Panc1 (cell line): ENCODE data around the gene ZNF121. TPM values are rescaled to one million over a fixed set of nuclear protein-coding genes. Genes with fewer than 3 reads are reported as not detected.
A peak's percentile ranks its signal among the peaks of the same experiment; 100 is the strongest.

Experiments
- ATAC-seq: fragments of 200-7000 bp; cut with Tn5 transposase; 2 replicates; pipeline ENCODE4 v1.9.1; 2020; ENCODE audit warnings: mild to moderate bottlenecking, moderate library complexity
- BruUV-seq: library from RNA; stranded (reverse); fragments of 400-500 nt; replicated peaks from 2 replicates; lab custom pipeline; 2021; lab: Mats Ljungman, UMichigan
- CTCF ChIA-PET: fragments of 300-600 bp; sonication (Branson Sonifier 250); formaldehyde crosslinking; loops from one replicate; lab custom pipeline; 2022; ENCODE audit warnings: antibody characterized with exemption; lab: Charles Lee
- POLR2A ChIA-PET: fragments of 300-600 bp; sonication (Branson Sonifier 250); formaldehyde crosslinking; loops from one replicate; lab custom pipeline; 2022; ENCODE audit warnings: antibody characterized with exemption; lab: Charles Lee
- DNase-seq: peaks from one replicate; pipeline ENCODE4 v3.0.0-alpha.2; 2010; ENCODE audit warnings: low read depth, low spot score
- H3K27ac ChIP-seq: 2 replicates; pipeline ENCODE4 v1.5.1; 2011; ENCODE audit warnings: mild to moderate bottlenecking, low read length, inconsistent platforms
- H3K27me3 ChIP-seq: fragments of 200-500 bp; sonication (Bioruptor generic); 2 replicates; pipeline ENCODE4 v1.6.0; 2014; ENCODE audit warnings: low read length, inconsistent platforms; ENCODE audit not compliant: control insufficient read depth, insufficient read depth
- H3K36me3 ChIP-seq: fragments of 200-500 bp; sonication (Bioruptor generic); 2 replicates; pipeline ENCODE4 v1.5.1; 2014; ENCODE audit warnings: inconsistent platforms, mild to moderate bottlenecking, low read length, moderate library complexity; ENCODE audit not compliant: control insufficient read depth, insufficient read depth
- H3K4me1 ChIP-seq: 2 replicates; pipeline ENCODE4 v1.5.1; 2011; ENCODE audit warnings: inconsistent platforms, mild to moderate bottlenecking, low read length, moderate library complexity; ENCODE audit not compliant: control insufficient read depth, insufficient read depth
- H3K4me3 ChIP-seq, 2 experiments: 2 replicates each; pipeline ENCODE4 v1.5.1; 2011 to 2012; ENCODE audit warnings: low read depth in 2 of 2, low read length in 2 of 2, mild to moderate bottlenecking in 2 of 2, inconsistent platforms in 1 of 2, moderate library complexity in 1 of 2
- H3K9me3 ChIP-seq: fragments of 200-500 bp; sonication (Bioruptor generic); 2 replicates; pipeline ENCODE4 v1.5.1; 2014; ENCODE audit warnings: low read depth, mild to moderate bottlenecking, inconsistent platforms, low read length, moderate library complexity; ENCODE audit not compliant: control insufficient read depth, insufficient read depth
- CTCF ChIP-seq: fragments of 450-650 bp; IDR thresholded peaks from 2 replicates; pipeline ENCODE4 v1.5.1; 2017; ENCODE audit warnings: mild to moderate bottlenecking
- POLR2AphosphoS5 ChIP-seq: IDR thresholded peaks from 2 replicates; pipeline ENCODE4 v1.6.1; 2012; ENCODE audit warnings: mild to moderate bottlenecking, low read depth, low read length, moderate library complexity
- SIN3A ChIP-seq: IDR thresholded peaks from 2 replicates; pipeline ENCODE4 v1.6.1; 2012; ENCODE audit warnings: low read depth, mild to moderate bottlenecking, low read length, moderate library complexity, borderline replicate concordance; ENCODE audit not compliant: insufficient read depth
- TCF7L2 ChIP-seq: IDR thresholded peaks from 2 replicates; pipeline ENCODE4 v1.6.1; 2011; ENCODE audit warnings: mild to moderate bottlenecking, low read depth, low read length, inconsistent platforms
- in situ Hi-C: cut with HindIII; loops from 2 replicates; pipeline ENCODE4 v1.10.0; 2016; ENCODE audit warnings: low sequenced_read_pairs, low pct_unique_long_range_greater_than_20kb
- intact Hi-C: fragments of 100-400 bp; cut with micrococcal nuclease; formaldehyde crosslinking; loops from one replicate; pipeline ENCODE4 v1.10.0; 2022; ENCODE audit not compliant: unreplicated experiment
- total RNA-seq: library from RNA; stranded (reverse); gene quantifications from one replicate; pipeline ENCODE4 v1.2.1, GENCODE V29; 2021; ENCODE audit not compliant: unreplicated experiment
- TF ChIP-seq, protein P1 (sequence below), 2 experiments: IDR thresholded peaks; 2 replicates each; pipeline ENCODE4 v1.6.1; 2011 to 2012; ENCODE audit warnings: low read depth in 2 of 2, control low read depth in 1 of 2, low read length in 1 of 2, mild to moderate bottlenecking in 1 of 2, moderate library complexity in 1 of 2; ENCODE audit not compliant: insufficient read depth in 1 of 2

ZNF121 gene
- total RNA-seq, 1 experiment from 2014 or later = 48.4 TPM

GRCh38 chr19:9531933-9532332 lies 52.4 kb downstream of the ZNF121 start:
- Histone ChIP-seq H3K9me3 (peaks cover 39% of the 10 kb centered on the region), H3K36me3 (0 out of 2 replicates have a peak, but pooled peaks cover 2% of the 10 kb centered on the region)
- intact Hi-C loops = no loop called here

DNA sequence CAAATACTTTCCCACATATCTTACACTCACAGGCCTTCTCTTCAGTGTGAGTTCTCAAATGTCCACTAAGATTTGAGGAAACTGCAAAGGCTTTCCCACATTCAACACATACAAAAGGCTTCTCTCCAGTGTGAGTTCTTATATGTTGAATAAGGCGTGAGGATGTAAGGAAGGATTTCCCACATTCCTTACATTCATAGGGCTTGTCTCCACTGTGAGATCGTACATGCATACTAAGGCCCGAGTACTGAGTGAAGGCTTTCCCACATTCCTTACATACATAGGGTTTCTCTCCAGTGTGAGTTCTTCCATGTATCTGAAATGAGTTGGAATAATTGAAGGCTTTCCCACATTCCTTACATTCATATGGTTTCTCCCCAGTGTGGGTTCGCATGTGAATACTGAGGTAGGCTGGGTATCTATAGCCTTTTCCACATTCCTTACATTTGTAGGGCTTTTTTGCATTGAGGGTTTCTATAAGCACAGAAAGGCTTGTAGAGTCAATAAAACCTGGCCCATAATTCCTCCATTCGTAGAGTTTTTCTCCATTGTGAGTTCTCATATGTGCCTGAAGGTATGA lies 55.5 kb downstream of the ZNF121 start:
- Histone ChIP-seq H3K27ac (no peak overlapping the region), H3K4me3 (no peak overlapping the region), H3K27me3 (no peaks in the 10 kb centered on the region), H3K36me3 (0 out of 2 replicates have a peak, but pooled peaks cover 2% of the 10 kb centered on the region), H3K9me3 (peaks cover 44% of the 10 kb centered on the region), H3K4me1 (no peaks in the 10 kb centered on the region)
- ATAC-seq (no peak), DNase-seq (no peak)
- TF ChIP-seq, protein P1, sequence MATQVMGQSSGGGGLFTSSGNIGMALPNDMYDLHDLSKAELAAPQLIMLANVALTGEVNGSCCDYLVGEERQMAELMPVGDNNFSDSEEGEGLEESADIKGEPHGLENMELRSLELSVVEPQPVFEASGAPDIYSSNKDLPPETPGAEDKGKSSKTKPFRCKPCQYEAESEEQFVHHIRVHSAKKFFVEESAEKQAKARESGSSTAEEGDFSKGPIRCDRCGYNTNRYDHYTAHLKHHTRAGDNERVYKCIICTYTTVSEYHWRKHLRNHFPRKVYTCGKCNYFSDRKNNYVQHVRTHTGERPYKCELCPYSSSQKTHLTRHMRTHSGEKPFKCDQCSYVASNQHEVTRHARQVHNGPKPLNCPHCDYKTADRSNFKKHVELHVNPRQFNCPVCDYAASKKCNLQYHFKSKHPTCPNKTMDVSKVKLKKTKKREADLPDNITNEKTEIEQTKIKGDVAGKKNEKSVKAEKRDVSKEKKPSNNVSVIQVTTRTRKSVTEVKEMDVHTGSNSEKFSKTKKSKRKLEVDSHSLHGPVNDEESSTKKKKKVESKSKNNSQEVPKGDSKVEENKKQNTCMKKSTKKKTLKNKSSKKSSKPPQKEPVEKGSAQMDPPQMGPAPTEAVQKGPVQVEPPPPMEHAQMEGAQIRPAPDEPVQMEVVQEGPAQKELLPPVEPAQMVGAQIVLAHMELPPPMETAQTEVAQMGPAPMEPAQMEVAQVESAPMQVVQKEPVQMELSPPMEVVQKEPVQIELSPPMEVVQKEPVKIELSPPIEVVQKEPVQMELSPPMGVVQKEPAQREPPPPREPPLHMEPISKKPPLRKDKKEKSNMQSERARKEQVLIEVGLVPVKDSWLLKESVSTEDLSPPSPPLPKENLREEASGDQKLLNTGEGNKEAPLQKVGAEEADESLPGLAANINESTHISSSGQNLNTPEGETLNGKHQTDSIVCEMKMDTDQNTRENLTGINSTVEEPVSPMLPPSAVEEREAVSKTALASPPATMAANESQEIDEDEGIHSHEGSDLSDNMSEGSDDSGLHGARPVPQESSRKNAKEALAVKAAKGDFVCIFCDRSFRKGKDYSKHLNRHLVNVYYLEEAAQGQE (IDR thresholded peaks at IDR 0.05; ENCODE audit: insufficient read depth in 1 of 2, low read depth in 2 of 2, low read length in 1 of 2) = no peak
- TF ChIP-seq SIN3A (no peak), POLR2AphosphoS5 (no peak), TCF7L2 (no peak), CTCF (no peak)
- TSS peak; percentile 44 for BruUV-seq
- intact Hi-C loops = no loop called here
- in situ Hi-C loops = no loop called here
- ChIA-PET POLR2A (no interaction called here), CTCF (no interaction called here)

More at GRCh38 chr19:9531933-9532332, 52.4 kb downstream of the ZNF121 start:
- ATAC-seq (no peak), DNase-seq (no peak)
- no peak overlapping the region for H3K4me3 ChIP-seq
- H3K27ac ChIP-seq = no peak overlapping the region
- TF ChIP-seq POLR2AphosphoS5 = no peak
- no peak for TF ChIP-seq CTCF
- no peak for TF ChIP-seq SIN3A
- no peak for TF ChIP-seq TCF7L2
- TF ChIP-seq, protein P1 (IDR thresholded peaks at IDR 0.05; ENCODE audit: insufficient read depth in 1 of 2, low read depth in 2 of 2, low read length in 1 of 2) = no peak
- BruUV-seq = no TSS peak
- in situ Hi-C loops = no loop called here
- ChIA-PET POLR2A (no interaction called here), CTCF (no interaction called here)
- no peaks in the 10 kb centered on the region for H3K27me3 ChIP-seq
- H3K4me1 ChIP-seq = no peaks in the 10 kb centered on the region
